NCI-H446 (cell line): Measurements from ENCODE around the gene PKD1L1.

Experiments used
- DNase-seq, 2 experiments: peaks; one replicate each; lab custom pipeline; 2025; lab: John Stamatoyannopoulos, UW

PKD1L1 gene

GRCh38 chr7:47735431-47736345 is 212.6 kb downstream of the PKD1L1 start:
- DNase-seq = no peak

- no peak for DNase-seq
Measured at GRCh38 chr7:47734949-47735291, 213.3 kb downstream of the PKD1L1 start.

GRCh38 chr7:47734287-47734948 is 213.8 kb downstream of the PKD1L1 start:
- DNase-seq = no peak

- no peak for DNase-seq
Measured at GRCh38 chr7:47730142-47730541, 218.1 kb downstream of the PKD1L1 start.

GRCh38 chr7:47726047-47726726 is 222.1 kb downstream of the PKD1L1 start:
- DNase-seq = no peak

- no peak for DNase-seq
Measured at GRCh38 chr7:47725031-47725780, 223.1 kb downstream of the PKD1L1 start.
